Trophoblast cell (in vitro differentiated cells and primary cell): ENCODE results near the gene EPHA10.

ENCODE experiments used
- DNase-seq, 2 donors: peaks; one replicate each; pipeline ENCODE4 v3.0.0-alpha.2; 2016
- H2AFZ ChIP-seq: 2 replicates; pipeline ENCODE4 v1.6.1; 2013; ENCODE audit warnings: low read length, moderate library complexity, mild to moderate bottlenecking; ENCODE audit not compliant: insufficient read depth, poor library complexity
- H2AK5ac ChIP-seq: 2 replicates; pipeline ENCODE4 v1.6.1; 2013; ENCODE audit warnings: mild to moderate bottlenecking, low read length
- H2BK120ac ChIP-seq: 2 replicates; pipeline ENCODE4 v1.6.1; 2013; ENCODE audit warnings: low read length, mild to moderate bottlenecking, moderate library complexity; ENCODE audit not compliant: insufficient read depth, poor library complexity
- H2BK12ac ChIP-seq: 2 replicates; pipeline ENCODE4 v1.6.1; 2013; ENCODE audit warnings: mild to moderate bottlenecking, low read length, moderate library complexity
- H2BK5ac ChIP-seq: 2 replicates; pipeline ENCODE4 v1.6.1; 2013; ENCODE audit warnings: low read length, low read depth, moderate library complexity, mild to moderate bottlenecking; ENCODE audit not compliant: poor library complexity
- H3K14ac ChIP-seq: 2 replicates; pipeline ENCODE4 v1.6.1; 2013; ENCODE audit warnings: mild to moderate bottlenecking, low read length
- H3K18ac ChIP-seq: 2 replicates; pipeline ENCODE4 v1.6.1; 2013; ENCODE audit warnings: mild to moderate bottlenecking, low read length
- H3K23ac ChIP-seq: 2 replicates; pipeline ENCODE4 v1.6.1; 2013; ENCODE audit warnings: low read length
- H3K27ac ChIP-seq: 2 replicates; pipeline ENCODE4 v1.5.1; 2013; ENCODE audit warnings: low read depth, mild to moderate bottlenecking, inconsistent platforms, low read length, moderate library complexity
- H3K27me3 ChIP-seq: 2 replicates; pipeline ENCODE4 v1.6.1; 2013; ENCODE audit warnings: inconsistent platforms, mild to moderate bottlenecking, low read length, moderate library complexity; ENCODE audit not compliant: insufficient read depth
- H3K36me3 ChIP-seq, 2 experiments: 1 replicate in 1 of 2; 2 replicates in 1 of 2; pipeline ENCODE4 v1.6.1; 2013; ENCODE audit warnings: low read length in 2 of 2, mild to moderate bottlenecking in 2 of 2, moderate library complexity in 1 of 2; ENCODE audit not compliant: insufficient read depth in 2 of 2, control insufficient read depth in 1 of 2
- H3K4ac ChIP-seq: 2 replicates; pipeline ENCODE4 v1.6.1; 2013; ENCODE audit warnings: low read depth, mild to moderate bottlenecking, low read length, moderate library complexity
- H3K4me1 ChIP-seq, 2 experiments: 1 replicate in 1 of 2; 2 replicates in 1 of 2; pipeline ENCODE4 v1.6.1; 2013; ENCODE audit warnings: low read length in 2 of 2, mild to moderate bottlenecking in 2 of 2, moderate library complexity in 1 of 2; ENCODE audit not compliant: insufficient read depth in 2 of 2, control insufficient read depth in 1 of 2
- H3K4me2 ChIP-seq: 2 replicates; pipeline ENCODE4 v1.6.1; 2013; ENCODE audit warnings: inconsistent platforms, mild to moderate bottlenecking, low read length, moderate library complexity
- H3K4me3 ChIP-seq: 2 replicates; pipeline ENCODE4 v1.5.1; 2013; ENCODE audit warnings: mild to moderate bottlenecking, low read depth, low read length, inconsistent platforms
- H3K79me1 ChIP-seq: one replicate; pipeline ENCODE4 v1.6.1; 2013; ENCODE audit warnings: low read length
- H3K79me2 ChIP-seq: 2 replicates; pipeline ENCODE4 v1.6.1; 2013; ENCODE audit warnings: low read length, mild to moderate bottlenecking; ENCODE audit not compliant: control insufficient read depth, insufficient read depth, poor library complexity
- H3K9ac ChIP-seq: 2 replicates; pipeline ENCODE4 v1.6.1; 2013; ENCODE audit warnings: mild to moderate bottlenecking, low read length
- H3K9me3 ChIP-seq: 2 replicates; pipeline ENCODE4 v1.6.1; 2013; ENCODE audit warnings: low read depth, mild to moderate bottlenecking, control low read depth, inconsistent platforms, low read length; ENCODE audit not compliant: insufficient read depth
- H4K12ac ChIP-seq: 2 replicates; pipeline ENCODE4 v1.6.1; 2013; ENCODE audit warnings: low read depth, mild to moderate bottlenecking, low read length, moderate library complexity
- H4K8ac ChIP-seq: 2 replicates; pipeline ENCODE4 v1.6.1; 2013; ENCODE audit warnings: low read depth, mild to moderate bottlenecking, low read length, moderate library complexity
- H4K91ac ChIP-seq: one replicate; pipeline ENCODE4 v1.6.1; 2013; ENCODE audit warnings: low read depth, mild to moderate bottlenecking, low read length, moderate library complexity
- WGBS: extraction: QIAGEN DNeasy Blood & Tissue Kit; methylation state at CpG from one replicate; pipeline ENCODE4 v1.1.7; 2013; ENCODE audit warnings: missing lambda C conversion rate; ENCODE audit not compliant: insufficient read length, insufficient coverage; ENCODE audit errors: extremely low coverage; 5-methylcytosine and 5-hydroxymethylcytosine counted together

Gene EPHA10

DNA sequence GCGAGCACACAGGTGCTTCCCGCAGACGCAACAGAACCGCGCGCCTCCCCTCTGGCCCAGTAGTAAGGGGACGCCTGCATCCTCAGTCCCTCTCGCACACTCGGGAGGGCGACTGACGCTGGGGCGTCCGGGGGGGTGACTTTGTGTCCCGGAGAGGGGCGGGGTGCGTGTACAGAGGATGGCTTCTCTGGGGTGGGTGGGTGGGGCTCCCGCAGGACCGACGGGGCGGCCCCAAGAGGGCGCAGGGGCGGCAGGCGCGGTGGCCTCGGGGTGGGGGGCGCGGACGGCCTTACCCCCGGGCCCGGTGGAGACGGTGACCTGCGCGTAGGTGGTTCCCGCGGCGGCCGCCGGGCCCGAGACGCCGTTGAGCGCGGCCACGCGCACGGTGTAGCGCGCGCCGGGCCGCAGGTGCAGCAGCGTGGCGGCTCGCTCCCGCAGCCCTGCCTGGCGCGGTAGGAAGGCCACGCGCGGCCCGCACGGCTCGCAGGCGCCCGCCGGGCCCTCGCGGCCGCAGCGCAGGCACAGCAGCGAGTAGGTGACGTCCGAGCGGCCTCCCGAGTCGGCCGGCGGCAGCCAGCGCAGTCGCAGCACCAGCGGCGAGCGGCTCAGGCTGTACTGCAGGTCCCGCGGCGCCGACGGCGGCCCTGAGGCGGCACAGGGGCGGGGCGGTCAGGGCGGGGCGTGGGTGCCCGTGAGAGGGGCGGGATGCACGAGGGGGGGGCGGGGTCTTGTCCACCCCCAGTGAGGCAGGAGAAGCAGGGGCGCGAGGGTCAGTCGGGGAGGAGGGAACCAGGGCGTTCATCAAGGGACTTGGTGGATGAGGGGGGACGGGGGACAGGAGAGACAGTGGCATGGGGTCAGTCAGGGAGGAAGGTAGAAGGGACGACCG lies 12.1 kb downstream of the EPHA10 start:
- Histone ChIP-seq H2BK120ac (no peak overlapping the region), H3K4me1 (peaks cover 0 to 3% of the 10 kb centered on the region in 2 experiments), H2BK12ac (no peak overlapping the region), H2AK5ac (no peak overlapping the region), H3K36me3 (no peaks in the 10 kb centered on the region), H3K79me2 (no peaks in the 10 kb centered on the region), H4K12ac (no peak overlapping the region), H3K79me1 (no peaks in the 10 kb centered on the region), H4K8ac (no peak overlapping the region), H3K9me3 (peaks cover 7% of the 10 kb centered on the region), H2AFZ (no peak overlapping the region), H3K4me3 (peak overlapping the region; percentile 70), H3K4ac (no peak overlapping the region), H3K18ac (no peak overlapping the region), H3K14ac (no peak overlapping the region), H2BK5ac (no peak overlapping the region), H3K4me2 (peak overlapping the region; percentile 97), H3K23ac (no peak overlapping the region), H3K9ac (no peak overlapping the region), H3K27ac (no peak overlapping the region), H4K91ac (no peak overlapping the region), H3K27me3 (peaks cover 44% of the 10 kb centered on the region)
- no CpG with 5 or more reads among the region's 105 CpGs for WGBS
- DNase-seq = peak in 1 of 2 donors; percentile 35

DNA sequence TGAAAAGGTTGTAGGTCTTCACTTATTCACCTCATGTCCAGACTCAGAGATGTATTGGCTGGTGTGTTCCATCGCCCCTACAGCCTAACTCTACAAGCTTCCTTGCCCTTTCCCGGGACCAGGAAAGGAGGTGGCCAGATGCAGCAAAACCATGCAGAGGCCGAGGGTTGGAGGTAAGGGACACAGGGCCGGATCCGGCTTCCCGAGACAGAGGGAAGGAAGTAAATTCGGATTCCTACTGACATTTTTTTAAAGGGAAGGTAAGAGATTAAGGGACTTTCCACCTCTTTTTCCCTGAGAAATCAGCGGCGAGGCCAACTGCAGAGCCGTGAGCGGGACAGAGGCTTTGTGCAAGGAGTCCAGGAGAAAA lies 12.7 kb downstream of the EPHA10 start:
- no peak overlapping the region for H2AFZ ChIP-seq
- H3K4me1 ChIP-seq = peaks cover 0 to 3% of the 10 kb centered on the region in 2 experiments
- no peak overlapping the region for H3K18ac ChIP-seq
- no peak overlapping the region for H3K4me3 ChIP-seq
- no peaks in the 10 kb centered on the region for H3K79me2 ChIP-seq
- H2AK5ac ChIP-seq = no peak overlapping the region
- H4K8ac ChIP-seq = no peak overlapping the region
- H4K12ac ChIP-seq = no peak overlapping the region
- no peak overlapping the region for H3K14ac ChIP-seq
- H3K27me3 ChIP-seq = peaks cover 42% of the 10 kb centered on the region
- no peak overlapping the region for H2BK120ac ChIP-seq
- no CpG with 5 or more reads among the region's 11 CpGs for WGBS
- H3K27ac ChIP-seq = no peak overlapping the region
- no peaks in the 10 kb centered on the region for H3K36me3 ChIP-seq
- no peak overlapping the region for H3K9ac ChIP-seq
- no peak overlapping the region for H3K4me2 ChIP-seq
- DNase-seq = no peak
- H3K23ac ChIP-seq = no peak overlapping the region
- no peak overlapping the region for H3K4ac ChIP-seq
- H4K91ac ChIP-seq = no peak overlapping the region
- H3K79me1 ChIP-seq = no peaks in the 10 kb centered on the region
- peaks cover 7% of the 10 kb centered on the region for H3K9me3 ChIP-seq
- H2BK5ac ChIP-seq = no peak overlapping the region
- H2BK12ac ChIP-seq = no peak overlapping the region

DNA sequence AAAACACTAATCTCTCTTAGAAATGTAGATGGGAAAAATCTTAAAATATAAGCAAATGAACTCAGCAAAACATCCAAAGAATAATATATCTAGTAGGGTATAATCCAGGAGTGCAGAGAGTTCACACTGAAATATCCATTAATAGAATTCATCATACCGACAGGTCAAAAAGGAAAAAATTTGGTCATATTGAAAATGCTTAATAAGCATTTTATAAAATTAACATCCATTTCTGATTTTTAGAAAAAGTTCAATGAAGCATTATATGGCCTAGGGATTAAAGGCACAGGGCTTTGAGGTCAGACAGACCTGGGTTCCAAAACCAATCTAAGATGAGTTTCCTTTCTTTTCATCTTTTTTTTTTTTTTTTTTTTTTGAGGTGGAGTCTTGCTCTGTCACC lies 16.4 kb downstream of the EPHA10 start:
- Histone ChIP-seq H3K79me2 (no peaks in the 10 kb centered on the region), H2BK120ac (no peak overlapping the region), H3K9ac (no peak overlapping the region), H3K4me1 (peaks cover 0 to 3% of the 10 kb centered on the region in 2 experiments), H3K18ac (no peak overlapping the region), H3K79me1 (no peaks in the 10 kb centered on the region), H4K91ac (no peak overlapping the region), H4K12ac (no peak overlapping the region), H3K23ac (no peak overlapping the region), H3K4me2 (no peak overlapping the region), H2AK5ac (no peak overlapping the region), H4K8ac (no peak overlapping the region), H2BK5ac (no peak overlapping the region), H3K14ac (no peak overlapping the region), H2BK12ac (no peak overlapping the region), H3K9me3 (peaks cover under 1% of the 10 kb centered on the region), H3K4me3 (no peak overlapping the region), H3K27me3 (peaks cover 21% of the 10 kb centered on the region), H3K27ac (no peak overlapping the region), H2AFZ (no peak overlapping the region), H3K36me3 (no peaks in the 10 kb centered on the region), H3K4ac (no peak overlapping the region)
- no CpG with 5 or more reads among the region's 1 CpG for WGBS
- no peak for DNase-seq

GRCh38 chr1:37746806-37747205 lies 18.1 kb downstream of the EPHA10 start:
- H2BK12ac ChIP-seq = no peak overlapping the region
- peak in 1 of 2 donors; percentile 29 for DNase-seq
- no peak overlapping the region for H3K4me3 ChIP-seq
- H3K14ac ChIP-seq = no peak overlapping the region
- H2AK5ac ChIP-seq = no peak overlapping the region
- H3K36me3 ChIP-seq = no peaks in the 10 kb centered on the region
- H3K27ac ChIP-seq = no peak overlapping the region
- no peak overlapping the region for H4K12ac ChIP-seq
- peaks cover 5% of the 10 kb centered on the region for H3K27me3 ChIP-seq
- H2BK120ac ChIP-seq = no peak overlapping the region
- no peak overlapping the region for H2BK5ac ChIP-seq
- H3K79me2 ChIP-seq = no peaks in the 10 kb centered on the region
- no peaks in the 10 kb centered on the region for H3K79me1 ChIP-seq
- no peak overlapping the region for H3K4me2 ChIP-seq
- H3K9me3 ChIP-seq = no peaks in the 10 kb centered on the region
- no peak overlapping the region for H3K4ac ChIP-seq
- H4K8ac ChIP-seq = no peak overlapping the region
- no peak overlapping the region for H2AFZ ChIP-seq
- no peak overlapping the region for H3K18ac ChIP-seq
- H3K9ac ChIP-seq = no peak overlapping the region
- no peak overlapping the region for H3K23ac ChIP-seq
- H4K91ac ChIP-seq = no peak overlapping the region
- H3K4me1 ChIP-seq = no peaks in the 10 kb centered on the region
- WGBS = no CpG with 5 or more reads among the region's 3 CpGs
